ENCODE data around the gene TAF5L.
"Not testable (repeated sequence)": the region's sequence is repeated elsewhere in the genome, so short reads cannot be mapped to it uniquely, and the experiment has no call there.

The TAF5L gene

GRCh38 chr1:229559336-229559801 lies 66.6 kb downstream of the TAF5L start:
- peak overlapping the region; percentile 71 for H3K4me3 ChIP-seq (ENCODE audit: insufficient read depth, low read depth, low read length)
- 71 to 75% methylated on average over 20 of the region's 20 CpGs for WGBS, 2 experiments
- not testable (repeated sequence) for H3K27ac ChIP-seq (ENCODE audit: insufficient read depth, low read depth, low read length, poor library complexity, severe bottlenecking); H3K27me3 ChIP-seq (ENCODE audit: control insufficient read depth, insufficient read depth, low read length, poor library complexity, severe bottlenecking); H3K9me3 ChIP-seq (ENCODE audit: control insufficient read depth, low read length); H3K36me3 ChIP-seq (ENCODE audit: control insufficient read depth, insufficient read depth, low read length)
- peaks cover 20% of the 10 kb centered on the region for H3K4me1 ChIP-seq (ENCODE audit: control insufficient read depth, insufficient read depth, low read length)

GRCh38 chr1:229558460-229559335 lies 67.2 kb downstream of the TAF5L start, which contains the start of gene ABCB10:
TSS of gene ABCB10 (minus strand) at chr1:229558707. CDS start at chr1:229558652, 55 bp downstream.
- H3K36me3 ChIP-seq (ENCODE audit: control insufficient read depth, insufficient read depth, low read length) = no peaks in the 10 kb centered on the region
- 0% methylated on average over 109 of the region's 109 CpGs for WGBS, 2 experiments
- no peaks in the 10 kb centered on the region for H3K27me3 ChIP-seq (ENCODE audit: control insufficient read depth, insufficient read depth, low read length, poor library complexity, severe bottlenecking)
- H3K27ac ChIP-seq (ENCODE audit: insufficient read depth, low read depth, low read length, poor library complexity, severe bottlenecking) = peak within 1 kb of the TSS; percentile 8
- H3K9me3 ChIP-seq (ENCODE audit: control insufficient read depth, low read length) = no peaks in the 10 kb centered on the region
- peaks cover 20% of the 10 kb centered on the region for H3K4me1 ChIP-seq (ENCODE audit: control insufficient read depth, insufficient read depth, low read length)
- H3K4me3 ChIP-seq (ENCODE audit: insufficient read depth, low read depth, low read length) = peak within 1 kb of the TSS; percentile 71

GRCh38 chr1:229557913-229558414 lies 68.0 kb downstream of the TAF5L start:
- 1% methylated on average over 59 of the region's 59 CpGs for WGBS, 2 experiments
- H3K27ac ChIP-seq (ENCODE audit: insufficient read depth, low read depth, low read length, poor library complexity, severe bottlenecking) = no peak overlapping the region
- H3K9me3 ChIP-seq (ENCODE audit: control insufficient read depth, low read length) = no peaks in the 10 kb centered on the region
- no peaks in the 10 kb centered on the region for H3K36me3 ChIP-seq (ENCODE audit: control insufficient read depth, insufficient read depth, low read length)
- peaks cover 17% of the 10 kb centered on the region for H3K4me1 ChIP-seq (ENCODE audit: control insufficient read depth, insufficient read depth, low read length)
- H3K27me3 ChIP-seq (ENCODE audit: control insufficient read depth, insufficient read depth, low read length, poor library complexity, severe bottlenecking) = no peaks in the 10 kb centered on the region
- H3K4me3 ChIP-seq (ENCODE audit: insufficient read depth, low read depth, low read length) = peak overlapping the region; percentile 71

GRCh38 chr1:229557200-229557850 lies 68.6 kb downstream of the TAF5L start:
- peak overlapping the region; percentile 71 for H3K4me3 ChIP-seq (ENCODE audit: insufficient read depth, low read depth, low read length)
- H3K27ac ChIP-seq (ENCODE audit: insufficient read depth, low read depth, low read length, poor library complexity, severe bottlenecking) = no peak overlapping the region
- peaks cover 14% of the 10 kb centered on the region for H3K4me1 ChIP-seq (ENCODE audit: control insufficient read depth, insufficient read depth, low read length)
- no peaks in the 10 kb centered on the region for H3K9me3 ChIP-seq (ENCODE audit: control insufficient read depth, low read length)
- WGBS, 2 experiments = 56 to 60% methylated on average over 4 of the region's 5 CpGs
- H3K27me3 ChIP-seq (ENCODE audit: control insufficient read depth, insufficient read depth, low read length, poor library complexity, severe bottlenecking) = no peaks in the 10 kb centered on the region
- H3K36me3 ChIP-seq (ENCODE audit: control insufficient read depth, insufficient read depth, low read length) = no peaks in the 10 kb centered on the region

GRCh38 chr1:229554886-229555621 lies 70.9 kb downstream of the TAF5L start:
- 90 to 91% methylated on average over 10 of the region's 10 CpGs for whole genome bisulfite sequencing, 2 experiments
- Histone ChIP-seq H3K4me1 (ENCODE audit: control insufficient read depth, insufficient read depth, low read length) (peaks cover 10% of the 10 kb centered on the region), H3K9me3 (ENCODE audit: control insufficient read depth, low read length) (no peaks in the 10 kb centered on the region), H3K36me3 (ENCODE audit: control insufficient read depth, insufficient read depth, low read length) (no peaks in the 10 kb centered on the region), H3K4me3 (ENCODE audit: insufficient read depth, low read depth, low read length) (no peak overlapping the region), H3K27me3 (ENCODE audit: control insufficient read depth, insufficient read depth, low read length, poor library complexity, severe bottlenecking) (no peaks in the 10 kb centered on the region), H3K27ac (ENCODE audit: insufficient read depth, low read depth, low read length, poor library complexity, severe bottlenecking) (no peak overlapping the region)

- Histone ChIP-seq H3K27me3 (ENCODE audit: control insufficient read depth, insufficient read depth, low read length, poor library complexity, severe bottlenecking) (no peaks in the 10 kb centered on the region), H3K36me3 (ENCODE audit: control insufficient read depth, insufficient read depth, low read length) (no peaks in the 10 kb centered on the region), H3K9me3 (ENCODE audit: control insufficient read depth, low read length) (no peaks in the 10 kb centered on the region), H3K4me3 (ENCODE audit: insufficient read depth, low read depth, low read length) (no peak overlapping the region), H3K4me1 (ENCODE audit: control insufficient read depth, insufficient read depth, low read length) (peaks cover 10% of the 10 kb centered on the region), H3K27ac (ENCODE audit: insufficient read depth, low read depth, low read length, poor library complexity, severe bottlenecking) (no peak overlapping the region)
- WGBS, 2 experiments = 91 to 95% methylated on average over 7 of the region's 7 CpGs
These were observed 72.2 kb downstream of the TAF5L start for GRCh38 chr1:229553621-229554130.

- H3K36me3 ChIP-seq (ENCODE audit: control insufficient read depth, insufficient read depth, low read length) = no peaks in the 10 kb centered on the region
- H3K27me3 ChIP-seq (ENCODE audit: control insufficient read depth, insufficient read depth, low read length, poor library complexity, severe bottlenecking) = no peaks in the 10 kb centered on the region
- peaks cover 10% of the 10 kb centered on the region for H3K4me1 ChIP-seq (ENCODE audit: control insufficient read depth, insufficient read depth, low read length)
- no peaks in the 10 kb centered on the region for H3K9me3 ChIP-seq (ENCODE audit: control insufficient read depth, low read length)
- 84 to 85% methylated on average over 5 of the region's 5 CpGs for WGBS, 2 experiments
- no peak overlapping the region for H3K4me3 ChIP-seq (ENCODE audit: insufficient read depth, low read depth, low read length)
- H3K27ac ChIP-seq (ENCODE audit: insufficient read depth, low read depth, low read length, poor library complexity, severe bottlenecking) = no peak overlapping the region
These were observed 73.2 kb downstream of the TAF5L start for GRCh38 chr1:229552732-229553131.

GRCh38 chr1:229550812-229551567 lies 74.9 kb downstream of the TAF5L start:
- Histone ChIP-seq H3K27ac (ENCODE audit: insufficient read depth, low read depth, low read length, poor library complexity, severe bottlenecking) (no peak overlapping the region), H3K9me3 (ENCODE audit: control insufficient read depth, low read length) (no peaks in the 10 kb centered on the region), H3K36me3 (ENCODE audit: control insufficient read depth, insufficient read depth, low read length) (no peaks in the 10 kb centered on the region), H3K4me1 (ENCODE audit: control insufficient read depth, insufficient read depth, low read length) (peaks cover 5% of the 10 kb centered on the region), H3K4me3 (ENCODE audit: insufficient read depth, low read depth, low read length) (no peak overlapping the region), H3K27me3 (ENCODE audit: control insufficient read depth, insufficient read depth, low read length, poor library complexity, severe bottlenecking) (no peaks in the 10 kb centered on the region)
- 94 to 96% methylated on average over 3 of the region's 3 CpGs for WGBS, 2 experiments

GRCh38 chr1:229547542-229547941 lies 78.4 kb downstream of the TAF5L start:
- Histone ChIP-seq H3K27me3 (ENCODE audit: control insufficient read depth, insufficient read depth, low read length, poor library complexity, severe bottlenecking) (no peaks in the 10 kb centered on the region), H3K4me1 (ENCODE audit: control insufficient read depth, insufficient read depth, low read length) (no peaks in the 10 kb centered on the region), H3K27ac (ENCODE audit: insufficient read depth, low read depth, low read length, poor library complexity, severe bottlenecking) (no peak overlapping the region), H3K4me3 (ENCODE audit: insufficient read depth, low read depth, low read length) (no peak overlapping the region), H3K9me3 (ENCODE audit: control insufficient read depth, low read length) (no peaks in the 10 kb centered on the region), H3K36me3 (ENCODE audit: control insufficient read depth, insufficient read depth, low read length) (peaks cover 7% of the 10 kb centered on the region)
- WGBS, 2 experiments = 92 to 95% methylated on average over 6 of the region's 7 CpGs

Measured in ectodermal cell (in vitro differentiated cells).